Fibroblast of peridontal ligament (primary cell): ENCODE data around the gene KIF26A.
"Not testable (repeated sequence)": the region's sequence is repeated elsewhere in the genome, so short reads cannot be mapped to it uniquely, and the experiment has no call there.

ENCODE experiments used
- DNase-seq: peaks from one replicate; pipeline ENCODE4 v3.0.0-alpha.2; 2010; ENCODE audit errors: extremely low read depth

KIF26A gene

GRCh38 chr14:104192146-104192882 lies 53.9 kb downstream of the KIF26A start:
- no peak for DNase-seq

DNA sequence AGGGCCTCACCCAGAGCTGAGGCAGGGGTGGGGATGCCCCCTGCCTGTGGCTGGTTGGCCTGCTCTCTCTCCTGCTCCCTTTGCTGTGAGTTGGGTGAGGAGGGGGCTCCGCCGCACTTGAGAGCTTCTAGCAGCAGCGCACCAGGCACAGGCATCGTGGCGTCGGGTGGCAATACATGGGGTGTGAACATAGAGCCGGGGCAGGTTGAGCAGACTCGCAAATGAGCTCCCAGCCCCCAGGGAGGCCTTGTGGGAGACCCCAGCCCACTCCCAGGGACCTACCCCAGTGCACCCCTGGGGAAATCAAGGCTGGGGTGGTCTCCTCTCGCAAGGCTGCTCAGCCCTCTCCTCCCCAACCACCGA lies 54.5 kb downstream of the KIF26A start:
- DNase-seq: no peak

- no peak for DNase-seq
These were observed 55.6 kb downstream of the KIF26A start for GRCh38 chr14:104194016-104194415.

DNA sequence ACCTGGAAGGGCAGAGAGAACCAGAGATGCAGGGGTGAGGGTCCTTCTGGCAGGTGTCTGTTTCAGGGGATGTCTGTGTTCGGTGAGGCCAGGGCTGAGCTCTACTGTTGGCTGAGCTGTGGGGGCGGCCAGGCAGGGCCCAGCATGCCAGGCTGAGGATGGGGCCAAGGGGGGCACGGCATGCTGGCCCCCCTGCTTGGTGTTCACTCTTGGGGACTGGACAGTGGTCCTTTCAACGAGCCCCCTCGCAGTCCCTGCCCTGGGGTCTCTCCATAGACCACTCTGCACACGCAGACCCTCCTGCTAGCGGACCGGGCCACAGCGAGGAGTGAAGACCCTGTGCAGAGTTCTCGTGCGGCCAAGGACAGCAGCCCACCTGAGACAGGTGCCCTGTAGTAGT lies 56.3 kb downstream of the KIF26A start:
- no peak for DNase-seq

GRCh38 chr14:104195361-104195760 lies 57.0 kb downstream of the KIF26A start:
- DNase-seq: no peak

GRCh38 chr14:104195878-104196277 lies 57.5 kb downstream of the KIF26A start:
- no peak for DNase-seq

- no peak for DNase-seq
These were observed 58.2 kb downstream of the KIF26A start for GRCh38 chr14:104196461-104197140.

- DNase-seq: no peak
These were observed 59.3 kb downstream of the KIF26A start for GRCh38 chr14:104197449-104198247.

DNA sequence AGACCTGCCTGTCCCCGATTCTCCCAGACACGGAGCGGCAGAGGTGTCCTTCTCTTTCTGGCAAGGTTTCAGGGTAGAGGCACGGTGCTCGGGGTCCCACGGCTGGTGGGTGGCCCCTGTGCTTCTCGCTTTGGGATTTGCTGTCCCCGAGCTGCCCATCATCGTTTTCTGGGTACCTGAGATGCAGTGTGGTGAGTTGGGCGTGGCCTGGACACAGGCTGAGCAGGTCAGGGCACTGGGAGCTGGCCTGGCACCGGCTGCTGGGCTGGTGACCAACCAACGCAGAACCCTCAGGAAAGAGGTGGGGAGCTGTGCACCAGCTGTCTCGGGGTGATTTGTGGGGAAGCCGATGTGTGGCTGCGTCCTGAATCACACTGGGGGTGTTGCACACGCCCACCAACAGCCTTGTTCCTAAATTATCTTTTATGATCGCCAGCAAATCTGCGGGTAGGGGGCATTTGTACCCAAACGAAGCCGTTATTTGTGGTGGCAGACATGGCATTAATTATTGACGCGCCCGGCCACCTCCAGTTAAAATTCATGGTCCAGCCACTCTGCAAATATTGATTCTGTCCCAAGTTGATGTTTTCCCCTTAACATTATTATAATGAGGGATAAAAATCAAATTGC lies 61.0 kb downstream of the KIF26A start:
- no peak for DNase-seq

- DNase-seq: no peak
These were observed 61.7 kb downstream of the KIF26A start for GRCh38 chr14:104200106-104200505.

- DNase-seq: no peak
These were observed 62.2 kb downstream of the KIF26A start for GRCh38 chr14:104200591-104200990.

DNA sequence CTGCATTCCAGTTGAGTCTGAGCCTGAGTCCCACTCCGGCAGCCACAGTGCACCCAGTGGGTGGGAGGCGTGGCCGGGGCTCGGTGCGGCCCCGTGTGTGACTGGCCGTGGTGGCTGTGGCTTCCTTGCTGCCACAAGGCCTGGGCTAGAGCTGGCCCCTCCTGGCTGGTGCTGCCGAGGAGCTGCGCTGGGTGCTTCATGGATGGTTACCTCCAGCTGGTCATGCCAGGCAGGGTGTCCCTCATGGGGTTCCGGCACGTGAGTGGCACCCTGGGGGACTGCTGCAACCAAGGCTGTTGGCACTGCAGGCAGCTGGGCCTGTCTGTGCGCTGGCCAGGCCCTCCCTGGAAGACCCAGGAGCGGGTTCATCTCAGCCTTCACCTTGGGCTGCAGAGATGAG lies 62.7 kb downstream of the KIF26A start:
- DNase-seq: no peak

GRCh38 chr14:104201496-104201895 lies 63.1 kb downstream of the KIF26A start:
- no peak for DNase-seq

DNA sequence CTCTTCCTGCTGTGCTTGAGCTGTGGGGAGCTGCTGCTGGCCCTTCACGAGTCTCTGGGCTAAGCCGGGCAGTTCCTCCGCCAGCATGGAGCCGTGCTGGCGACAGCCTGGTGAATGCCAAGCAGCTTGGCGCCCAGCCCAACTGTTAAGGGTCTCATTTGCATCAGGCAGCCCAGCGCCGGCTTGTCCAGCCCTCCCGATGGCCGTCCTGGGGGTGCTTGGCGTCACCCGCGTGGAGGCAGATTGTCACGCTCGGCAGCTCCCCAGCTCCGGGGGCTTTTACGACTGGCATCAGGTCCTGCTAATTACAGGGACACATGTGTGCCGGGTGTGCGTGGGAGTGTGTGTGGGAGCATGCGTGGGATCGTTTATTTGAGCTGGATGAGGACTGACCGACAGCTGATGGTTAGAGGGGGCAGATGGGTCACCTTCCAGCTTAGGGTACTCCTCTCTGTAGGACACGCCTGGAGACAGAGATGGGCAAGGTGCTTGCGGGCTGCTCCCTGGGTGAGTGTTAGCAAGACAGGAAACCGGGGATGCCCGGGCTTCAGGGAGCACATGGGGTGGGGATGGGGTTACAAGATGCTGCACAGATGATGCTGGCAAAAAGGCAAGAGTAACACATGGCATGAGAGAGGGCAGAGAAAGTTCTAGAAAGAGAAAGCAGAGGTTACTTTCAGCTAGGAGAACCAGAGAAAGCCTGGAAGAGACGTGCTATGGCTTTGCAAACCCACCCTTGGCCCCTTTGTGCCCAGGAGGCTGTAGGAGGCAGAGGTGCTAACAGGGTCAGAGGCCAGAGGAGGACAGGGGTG lies 64.1 kb downstream of the KIF26A start:
- no peak for DNase-seq

- no peak for DNase-seq
These were observed 64.7 kb downstream of the KIF26A start for GRCh38 chr14:104203071-104203425.

DNA sequence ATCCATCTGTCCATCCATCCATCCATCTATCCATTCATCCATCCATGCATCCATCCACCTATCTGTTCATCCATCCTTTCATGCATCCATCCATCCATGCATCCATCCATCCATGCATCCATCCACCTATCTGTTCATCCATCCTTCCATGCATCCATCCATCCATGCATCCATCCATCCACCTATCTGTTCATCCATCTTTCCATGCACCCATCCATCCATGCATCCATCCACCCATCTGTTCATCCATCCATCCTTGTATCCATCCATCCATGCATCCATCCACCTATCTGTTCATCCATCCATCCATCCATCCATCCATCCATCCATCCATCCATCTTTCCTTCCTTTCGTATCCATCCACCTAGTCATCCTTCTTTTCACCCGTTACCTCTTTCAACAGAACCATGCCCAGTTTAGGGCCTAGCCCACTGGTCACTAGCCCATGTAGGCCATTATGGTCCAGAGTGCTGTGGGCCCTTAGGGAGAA lies 66.3 kb downstream of the KIF26A start:
- no peak for DNase-seq

DNA sequence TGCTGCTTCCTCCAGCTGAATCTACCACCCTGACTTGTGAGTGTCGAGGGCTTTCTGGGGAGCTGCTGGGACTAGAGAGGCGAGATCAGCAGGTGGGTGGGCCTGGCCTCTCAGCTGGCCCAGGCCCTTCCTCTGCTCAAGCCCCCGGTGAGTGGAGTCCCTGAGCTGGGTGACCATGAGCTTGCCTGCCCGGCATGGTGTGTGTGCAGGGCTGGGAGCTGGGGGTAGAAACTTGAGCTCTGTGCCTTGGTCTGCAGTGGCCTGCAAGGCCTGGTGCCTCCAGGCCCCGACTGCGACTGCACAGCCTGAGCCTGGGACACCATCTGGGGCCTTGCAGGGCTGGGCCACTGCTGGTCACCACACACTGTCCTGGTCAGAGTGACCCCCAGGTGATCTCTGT lies 67.4 kb downstream of the KIF26A start:
- no peak for DNase-seq

DNA sequence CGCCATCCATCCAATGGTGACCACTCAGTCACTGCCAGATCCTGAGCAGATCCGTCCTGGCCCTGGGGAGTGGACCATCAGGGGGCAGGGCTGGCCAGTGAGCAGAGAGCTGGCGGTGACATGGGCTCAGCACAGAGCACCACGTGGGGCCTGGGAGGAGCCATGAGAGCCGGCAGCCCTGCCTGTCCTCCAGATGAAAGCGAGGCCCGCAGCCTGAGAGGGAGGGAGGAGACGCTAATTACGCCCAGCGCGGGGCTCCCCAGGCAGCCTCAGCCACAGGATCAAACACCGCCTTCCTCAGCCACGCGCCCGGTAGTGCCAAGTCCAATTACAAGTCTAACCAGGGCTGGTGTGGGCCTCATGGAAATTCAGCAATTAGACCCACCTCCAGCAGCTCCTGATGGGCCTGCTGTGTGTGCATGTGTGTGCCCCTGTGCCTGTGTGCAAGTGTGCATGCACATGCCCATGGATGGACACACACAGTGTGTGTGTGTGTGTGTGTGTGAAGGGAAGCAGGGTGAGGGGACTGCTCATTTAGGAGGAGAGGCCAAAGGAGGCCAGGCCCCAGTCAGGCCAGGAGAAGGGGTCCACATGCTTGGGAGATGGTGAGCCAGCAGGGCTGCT lies 68.0 kb downstream of the KIF26A start:
- no peak for DNase-seq

GRCh38 chr14:104207142-104208014 lies 69.0 kb downstream of the KIF26A start:
- no peak for DNase-seq

- not testable (repeated sequence) for DNase-seq
These were observed 69.6 kb downstream of the KIF26A start for GRCh38 chr14:104208015-104208295.
